NT2/D1 (cell line): Measurements from ENCODE around the gene INTS11.

Experiments
- DNase-seq: peaks from one replicate; pipeline ENCODE4 v3.0.0-alpha.2; 2011; ENCODE audit warnings: low read depth, low spot score
- H3K27me3 ChIP-seq: 2 replicates; pipeline ENCODE4 v1.6.0; 2011; ENCODE audit warnings: mild to moderate bottlenecking; ENCODE audit not compliant: insufficient read length, insufficient read depth
- H3K36me3 ChIP-seq: 2 replicates; pipeline ENCODE4 v1.6.1; 2011; ENCODE audit warnings: mild to moderate bottlenecking, low read length, mixed read lengths; ENCODE audit not compliant: insufficient read depth, insufficient read length
- H3K4me1 ChIP-seq: 2 replicates; pipeline ENCODE4 v1.5.1; 2011; ENCODE audit not compliant: insufficient read depth, insufficient read length
- H3K4me3 ChIP-seq: 2 replicates; pipeline ENCODE4 v1.5.1; 2011; ENCODE audit warnings: low read depth; ENCODE audit not compliant: insufficient read length
- H3K9ac ChIP-seq: 2 replicates; pipeline ENCODE4 v1.6.0; 2011; ENCODE audit warnings: low read depth; ENCODE audit not compliant: insufficient read length
- H3K9me3 ChIP-seq: 2 replicates; pipeline ENCODE4 v1.5.1; 2011; ENCODE audit warnings: mild to moderate bottlenecking, low read length; ENCODE audit not compliant: insufficient read depth
- SUZ12 ChIP-seq: IDR thresholded peaks from 2 replicates; pipeline ENCODE4 v1.6.1; 2011; ENCODE audit not compliant: insufficient read length, insufficient read depth; ENCODE audit errors: extremely low read depth
- YY1 ChIP-seq: IDR thresholded peaks from 2 replicates; pipeline ENCODE4 v1.6.1; 2011; ENCODE audit not compliant: insufficient read length, insufficient read depth
- ZNF274 ChIP-seq: IDR thresholded peaks from 2 replicates; pipeline ENCODE4 v1.6.1; 2011; ENCODE audit warnings: mild to moderate bottlenecking, low read depth, low read length

INTS11 gene

DNA sequence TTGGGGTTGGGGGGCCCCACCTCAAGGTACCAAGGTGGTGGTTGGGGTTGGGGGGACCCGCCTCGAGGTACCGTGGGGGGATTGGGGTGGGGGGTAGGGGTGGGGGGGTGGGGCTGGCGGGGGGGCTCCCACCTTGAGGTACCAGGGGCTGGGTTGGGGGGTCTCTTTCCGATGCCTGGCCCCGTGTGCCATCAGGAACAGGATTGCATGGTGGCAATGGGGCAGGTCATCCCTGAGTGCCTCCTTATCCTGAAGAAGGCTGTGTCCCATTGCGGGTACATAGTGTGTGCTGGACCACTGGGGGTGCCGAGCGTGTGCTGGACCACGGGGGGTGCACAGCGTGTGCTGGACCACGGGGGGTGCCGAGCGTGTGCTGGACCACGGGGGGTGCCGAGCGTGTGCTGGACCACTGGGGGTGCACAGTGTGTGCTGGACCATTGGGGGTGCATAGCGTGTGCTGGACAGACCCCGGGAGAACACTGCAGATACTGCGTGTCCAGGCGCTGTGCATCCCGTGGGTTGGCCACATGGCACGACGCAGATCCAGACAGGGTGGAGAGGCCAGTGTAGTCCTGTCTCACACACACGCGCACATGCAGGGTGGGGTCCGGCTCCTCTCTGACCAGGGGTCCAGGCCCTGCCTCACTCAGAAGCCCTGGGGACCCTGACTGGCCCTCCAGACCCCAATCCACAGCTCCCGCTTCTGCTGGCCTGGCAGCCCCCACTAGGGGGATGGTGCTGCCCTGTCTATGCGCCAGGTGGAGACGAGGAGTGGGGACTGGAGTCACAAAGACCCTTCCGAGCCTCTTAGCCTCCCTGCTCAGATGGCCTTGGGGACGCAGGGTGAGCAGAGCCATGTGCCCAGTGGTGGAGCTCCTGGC is 40.0 kb downstream of the INTS11 start:
- no peaks in the 10 kb centered on the region for H3K27me3 ChIP-seq
- no peak for TF ChIP-seq YY1
- TF ChIP-seq ZNF274, result no peak
- TF ChIP-seq SUZ12, result no peak
- peaks cover 2% of the 10 kb centered on the region for H3K4me1 ChIP-seq
- no peaks in the 10 kb centered on the region for H3K9me3 ChIP-seq
- DNase-seq, result no peak
- no peak overlapping the region for H3K4me3 ChIP-seq
- no peak overlapping the region for H3K9ac ChIP-seq
- H3K36me3 ChIP-seq, result no peaks in the 10 kb centered on the region

DNA sequence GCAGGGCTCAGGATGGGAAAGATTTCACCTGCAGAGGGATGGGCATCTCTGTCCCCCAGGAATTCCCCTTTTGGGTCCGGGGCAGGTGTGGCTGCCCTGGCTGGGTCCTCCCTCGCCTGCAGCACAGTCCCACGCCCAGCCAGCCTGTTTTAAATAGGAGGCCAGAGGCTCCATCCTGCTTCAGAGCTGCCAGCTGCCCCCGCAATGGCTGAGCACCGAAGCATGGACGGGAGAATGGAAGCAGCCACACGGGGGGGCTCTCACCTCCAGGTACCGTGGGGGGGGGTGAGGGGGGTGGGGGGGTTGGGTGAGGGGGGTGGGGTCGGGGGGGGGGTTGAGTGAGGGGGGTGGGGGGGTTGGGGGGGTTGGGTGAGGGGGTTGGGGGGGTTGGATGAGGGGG is 40.6 kb downstream of the INTS11 start:
- Histone ChIP-seq H3K9ac (no peak overlapping the region), H3K4me1 (peaks cover 2% of the 10 kb centered on the region), H3K9me3 (no peaks in the 10 kb centered on the region), H3K36me3 (no peaks in the 10 kb centered on the region), H3K4me3 (no peak overlapping the region), H3K27me3 (no peaks in the 10 kb centered on the region)
- TF ChIP-seq ZNF274 (no peak), SUZ12 (no peak), YY1 (no peak)
- no peak for DNase-seq

DNA sequence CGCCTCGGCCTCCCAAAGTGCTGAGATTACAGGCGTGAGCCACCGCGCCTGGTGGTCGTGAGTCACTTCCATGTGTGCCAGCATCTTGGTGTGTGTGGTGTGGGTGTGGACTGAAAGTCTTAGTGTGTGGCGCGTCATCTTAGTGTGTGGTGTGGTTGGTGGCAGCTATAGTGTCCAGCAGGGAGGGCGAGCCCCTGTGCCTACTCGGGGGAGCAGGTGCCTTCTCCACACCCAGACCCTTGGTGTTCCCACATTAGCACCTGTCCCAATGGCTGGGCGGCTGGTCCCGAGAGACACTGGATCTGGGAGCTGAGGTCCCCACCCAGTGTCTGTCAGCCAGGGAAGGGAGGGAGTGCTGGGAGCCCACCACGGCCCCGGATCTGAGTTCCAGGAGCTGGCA is 41.5 kb downstream of the INTS11 start:
- no peak overlapping the region for H3K4me3 ChIP-seq
- peaks cover 2% of the 10 kb centered on the region for H3K4me1 ChIP-seq
- no peak overlapping the region for H3K9ac ChIP-seq
- no peak for DNase-seq
- H3K9me3 ChIP-seq, result no peaks in the 10 kb centered on the region
- TF ChIP-seq YY1 (no peak), SUZ12 (no peak), ZNF274 (no peak)
- H3K27me3 ChIP-seq, result no peaks in the 10 kb centered on the region
- H3K36me3 ChIP-seq, result no peaks in the 10 kb centered on the region

DNA sequence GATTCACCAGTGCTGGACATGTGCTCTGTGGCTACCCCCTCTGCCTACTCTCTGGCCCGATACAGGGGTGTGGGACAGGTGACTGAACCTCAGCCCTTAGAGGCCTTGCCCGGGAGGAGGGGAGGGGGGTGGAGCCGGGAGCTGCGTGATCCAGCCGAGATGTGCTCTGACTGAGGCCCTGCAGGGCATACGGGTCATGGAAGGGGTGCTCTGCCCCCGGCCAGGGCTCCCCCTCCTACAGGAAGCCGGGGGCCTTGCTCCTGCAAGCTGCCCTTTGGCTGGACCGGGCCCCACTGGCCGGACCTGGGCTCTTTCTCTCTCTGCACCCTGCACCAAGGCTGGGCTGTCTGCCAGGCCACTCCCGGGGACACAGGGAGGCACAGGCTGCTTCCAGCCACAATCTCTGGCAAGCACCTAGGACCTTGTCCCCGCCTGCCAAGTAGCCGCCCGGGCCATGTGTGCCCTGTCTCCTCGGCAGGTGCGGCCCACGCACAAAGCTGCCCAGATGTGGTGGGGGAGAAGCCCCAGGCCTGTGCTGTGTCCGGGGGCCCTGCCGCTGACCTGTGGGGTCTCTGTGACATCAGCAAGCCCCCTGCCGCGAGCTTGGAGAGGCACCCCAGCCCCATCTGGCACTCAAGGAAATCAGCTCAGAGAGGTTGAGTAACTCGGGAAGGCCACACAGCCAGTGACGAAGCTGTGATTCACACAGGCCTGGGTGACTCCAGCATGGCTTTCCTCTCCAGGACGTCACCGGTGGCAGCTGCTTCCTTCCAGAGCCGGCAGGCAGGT is 42.7 kb downstream of the INTS11 start:
- Histone ChIP-seq H3K36me3 (no peaks in the 10 kb centered on the region), H3K4me3 (no peak overlapping the region), H3K4me1 (peaks cover 2% of the 10 kb centered on the region), H3K27me3 (no peaks in the 10 kb centered on the region), H3K9ac (no peak overlapping the region), H3K9me3 (no peaks in the 10 kb centered on the region)
- TF ChIP-seq SUZ12 (no peak), ZNF274 (no peak), YY1 (no peak)
- DNase-seq, result no peak

DNA sequence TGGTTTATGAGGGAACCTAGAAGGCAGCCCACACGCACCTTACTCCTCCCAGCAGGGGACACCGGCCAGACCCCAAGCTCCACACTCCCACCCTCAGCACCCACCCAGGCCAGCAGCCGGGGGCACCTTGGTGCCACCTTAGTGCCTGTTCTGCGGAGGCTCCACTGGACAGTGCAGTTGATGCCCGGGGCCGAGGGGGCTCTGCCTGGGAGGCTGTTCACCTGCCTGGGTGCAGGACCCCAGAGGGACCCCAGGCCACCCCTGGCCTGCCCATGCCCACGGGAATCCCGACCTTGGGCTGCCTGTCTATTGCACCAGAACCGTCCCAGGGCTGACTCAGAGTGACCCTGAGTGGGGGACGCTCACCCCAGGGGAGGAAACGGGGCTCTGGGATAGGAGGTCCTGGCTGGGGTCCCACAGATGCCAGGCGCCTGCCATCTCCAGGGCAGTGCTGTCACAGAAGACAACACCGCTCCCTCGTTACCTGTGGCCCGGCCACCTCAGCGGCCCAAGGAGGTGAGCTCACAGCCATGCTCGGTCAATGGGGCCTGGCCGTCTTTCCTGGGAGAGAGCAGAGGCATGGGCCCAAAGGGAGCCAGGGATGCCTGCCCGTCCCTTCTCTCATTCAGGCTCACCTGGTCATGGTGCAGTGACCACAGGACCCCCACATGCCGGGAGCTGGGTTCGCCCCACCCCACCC is 43.5 kb downstream of the INTS11 start:
- H3K4me1 ChIP-seq, result peaks cover 2% of the 10 kb centered on the region
- no peak overlapping the region for H3K4me3 ChIP-seq
- no peaks in the 10 kb centered on the region for H3K27me3 ChIP-seq
- TF ChIP-seq ZNF274 (no peak), YY1 (no peak), SUZ12 (no peak)
- DNase-seq, result no peak
- H3K9me3 ChIP-seq, result no peaks in the 10 kb centered on the region; the same call in 1 of the 2 replicates
- H3K36me3 ChIP-seq, result no peaks in the 10 kb centered on the region
- H3K9ac ChIP-seq, result no peak overlapping the region

DNA sequence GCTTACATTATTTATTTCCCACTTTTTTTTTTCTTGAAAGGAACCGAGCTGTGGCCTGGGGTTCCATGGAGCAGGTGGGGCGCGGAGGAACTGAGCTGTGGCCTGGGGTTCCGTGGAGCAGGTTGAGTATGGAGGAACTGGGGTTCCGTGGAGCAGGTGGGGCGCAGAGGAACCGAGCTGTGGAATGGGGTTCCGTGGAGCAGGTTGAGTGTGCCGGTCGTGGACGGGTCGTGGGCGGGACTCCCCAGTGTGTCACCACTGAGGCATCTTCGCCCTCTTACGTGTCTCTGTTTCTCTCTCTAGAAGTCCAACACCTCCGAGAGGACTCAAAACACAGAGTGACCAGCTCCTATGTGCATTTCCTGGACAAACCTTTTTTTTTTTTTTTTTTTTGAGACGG is 45.4 kb downstream of the INTS11 start:
- H3K9ac ChIP-seq, result no peak overlapping the region
- H3K4me3 ChIP-seq, result no peak overlapping the region
- no peak for DNase-seq
- H3K9me3 ChIP-seq, result no peaks in the 10 kb centered on the region; the same call in 1 of the 2 replicates
- no peaks in the 10 kb centered on the region for H3K36me3 ChIP-seq
- no peaks in the 10 kb centered on the region for H3K27me3 ChIP-seq
- TF ChIP-seq ZNF274 (no peak), YY1 (no peak), SUZ12 (no peak)
- H3K4me1 ChIP-seq, result peaks cover 2% of the 10 kb centered on the region

DNA sequence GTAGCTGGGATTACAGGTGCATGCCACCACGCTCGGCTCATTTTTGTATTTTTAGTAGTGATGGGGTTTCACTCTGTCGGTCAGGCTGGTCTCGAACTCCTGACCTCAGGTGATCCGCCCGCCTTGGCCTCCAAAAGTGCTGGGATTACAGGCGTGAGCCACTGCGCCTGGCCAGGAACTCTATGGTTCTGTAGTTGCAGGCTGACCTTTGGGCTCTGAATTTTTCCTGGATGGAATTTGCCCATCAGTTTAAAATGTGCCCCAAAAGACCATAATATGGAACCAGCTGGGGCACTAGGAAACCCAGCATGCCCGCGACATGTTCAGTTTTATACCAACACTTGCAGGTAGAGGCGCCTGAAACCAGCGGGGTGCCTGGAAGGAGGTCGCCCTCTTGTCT is 45.8 kb downstream of the INTS11 start:
- Histone ChIP-seq H3K9ac (no peak overlapping the region), H3K9me3 (no peaks in the 10 kb centered on the region; the same call in 1 of the 2 replicates), H3K4me3 (no peak overlapping the region), H3K36me3 (no peaks in the 10 kb centered on the region), H3K27me3 (no peaks in the 10 kb centered on the region), H3K4me1 (peaks cover under 1% of the 10 kb centered on the region)
- no peak for DNase-seq
- TF ChIP-seq ZNF274 (no peak), YY1 (no peak), SUZ12 (no peak)
